B cell (primary cell): Measurements from ENCODE around the gene TLL2.

ENCODE experiments used
- EZH2 ChIP-seq: IDR thresholded peaks from 2 replicates; pipeline ENCODE4 v1.6.1; 2012; ENCODE audit warnings: borderline replicate concordance, low read depth, mild to moderate bottlenecking, moderate library complexity, low read length; ENCODE audit not compliant: insufficient read depth, poor library complexity, severe bottlenecking
- TF ChIP-seq, protein P1 (sequence below): fragments of 200-600 bp; IDR thresholded peaks from one replicate; pipeline ENCODE4 v1.8.0; 2022; ENCODE audit warnings: antibody characterized with exemption, mild to moderate bottlenecking

DNA sequence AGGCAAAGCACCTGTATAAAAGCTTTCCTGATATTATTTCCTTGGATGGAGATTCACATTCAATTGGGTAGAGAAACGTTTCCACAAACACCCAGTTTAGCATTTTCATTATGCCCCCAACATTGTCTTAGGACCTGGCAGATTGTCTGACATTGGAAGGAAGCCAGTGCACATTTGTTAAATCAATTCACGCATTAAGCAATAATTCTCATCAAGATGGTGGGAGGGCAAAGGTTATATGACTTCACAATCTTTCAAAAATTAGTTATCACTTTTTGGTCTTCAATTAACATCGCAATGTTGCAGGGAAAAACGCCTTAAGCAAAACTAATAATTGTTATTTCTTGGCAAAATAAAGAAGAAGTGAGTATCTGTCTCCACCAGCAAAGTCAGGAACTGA lies 171.3 kb downstream of the TLL2 start:
- no peak for TF ChIP-seq EZH2
- TF ChIP-seq, protein P1, sequence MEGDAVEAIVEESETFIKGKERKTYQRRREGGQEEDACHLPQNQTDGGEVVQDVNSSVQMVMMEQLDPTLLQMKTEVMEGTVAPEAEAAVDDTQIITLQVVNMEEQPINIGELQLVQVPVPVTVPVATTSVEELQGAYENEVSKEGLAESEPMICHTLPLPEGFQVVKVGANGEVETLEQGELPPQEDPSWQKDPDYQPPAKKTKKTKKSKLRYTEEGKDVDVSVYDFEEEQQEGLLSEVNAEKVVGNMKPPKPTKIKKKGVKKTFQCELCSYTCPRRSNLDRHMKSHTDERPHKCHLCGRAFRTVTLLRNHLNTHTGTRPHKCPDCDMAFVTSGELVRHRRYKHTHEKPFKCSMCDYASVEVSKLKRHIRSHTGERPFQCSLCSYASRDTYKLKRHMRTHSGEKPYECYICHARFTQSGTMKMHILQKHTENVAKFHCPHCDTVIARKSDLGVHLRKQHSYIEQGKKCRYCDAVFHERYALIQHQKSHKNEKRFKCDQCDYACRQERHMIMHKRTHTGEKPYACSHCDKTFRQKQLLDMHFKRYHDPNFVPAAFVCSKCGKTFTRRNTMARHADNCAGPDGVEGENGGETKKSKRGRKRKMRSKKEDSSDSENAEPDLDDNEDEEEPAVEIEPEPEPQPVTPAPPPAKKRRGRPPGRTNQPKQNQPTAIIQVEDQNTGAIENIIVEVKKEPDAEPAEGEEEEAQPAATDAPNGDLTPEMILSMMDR, result no peak
